ENCODE measurements around the gene TULP4.

TULP4 gene

DNA sequence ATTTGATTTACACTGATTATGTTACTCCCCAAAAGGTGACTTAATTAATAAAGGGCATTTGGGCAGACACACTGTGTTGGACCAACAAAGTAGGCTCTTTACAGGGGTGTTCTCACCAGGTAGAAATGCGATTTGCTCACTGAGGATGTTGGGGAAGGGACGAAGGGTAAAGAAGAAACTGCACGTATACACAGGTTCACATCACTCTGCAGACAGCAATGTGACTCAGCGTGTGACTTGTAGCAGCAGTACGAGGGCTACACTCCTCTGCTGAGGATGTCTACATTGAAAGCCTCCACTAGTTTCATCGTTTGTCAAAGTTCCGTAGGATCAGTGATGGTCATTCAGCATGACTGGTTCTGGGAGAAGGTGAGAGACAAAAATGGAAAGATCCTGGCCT is 194.9 kb downstream of the TULP4 start:
- H3K4me3 ChIP-seq (ENCODE audit: low read depth, low read length): no peak overlapping the region
- no peak for DNase-seq (ENCODE audit: low read depth)
- TF ChIP-seq CTCF (IDR thresholded peaks at IDR 0.05; ENCODE audit: low read depth, low read length, missing control alignments): no peak

GRCh38 chr6:158508450-158508849 is 196.2 kb downstream of the TULP4 start:
- TF ChIP-seq CTCF (IDR thresholded peaks at IDR 0.05; ENCODE audit: low read depth, low read length, missing control alignments): no peak
- DNase-seq (ENCODE audit: low read depth): no peak
- no peak overlapping the region for H3K4me3 ChIP-seq (ENCODE audit: low read depth, low read length)

GRCh38 chr6:158509465-158509864 is 197.2 kb downstream of the TULP4 start:
- DNase-seq (ENCODE audit: low read depth): no peak
- TF ChIP-seq CTCF (IDR thresholded peaks at IDR 0.05; ENCODE audit: low read depth, low read length, missing control alignments): no peak
- no peak overlapping the region for H3K4me3 ChIP-seq (ENCODE audit: low read depth, low read length)

- TF ChIP-seq CTCF (IDR thresholded peaks at IDR 0.05; ENCODE audit: low read depth, low read length, missing control alignments): no peak
- DNase-seq (ENCODE audit: low read depth): no peak
- H3K4me3 ChIP-seq (ENCODE audit: low read depth, low read length): no peak overlapping the region
Observed at GRCh38 chr6:158512809-158513208, 200.5 kb downstream of the TULP4 start.

DNA sequence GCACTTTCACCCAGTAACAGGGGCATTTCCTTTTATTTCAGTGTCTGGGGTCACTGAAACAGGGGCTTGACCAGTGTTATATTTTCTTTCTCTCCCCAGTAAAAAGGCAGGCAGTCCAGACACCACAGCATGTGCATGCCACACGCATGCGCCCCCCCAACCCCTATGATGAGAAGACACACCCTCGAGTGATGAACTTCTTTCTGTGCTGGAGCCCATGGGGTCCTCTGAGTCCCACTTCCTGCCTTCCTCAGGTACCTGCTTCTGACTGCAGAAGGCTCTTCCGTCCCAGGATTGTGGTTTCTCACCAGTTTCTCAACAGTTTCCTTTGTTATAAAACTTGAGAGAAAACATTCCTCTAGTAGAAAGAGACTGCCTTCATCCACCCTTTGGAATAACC is 201.9 kb downstream of the TULP4 start:
- no peak overlapping the region for H3K4me3 ChIP-seq (ENCODE audit: low read depth, low read length)
- no peak for TF ChIP-seq CTCF (IDR thresholded peaks at IDR 0.05; ENCODE audit: low read depth, low read length, missing control alignments)
- no peak for DNase-seq (ENCODE audit: low read depth)

DNA sequence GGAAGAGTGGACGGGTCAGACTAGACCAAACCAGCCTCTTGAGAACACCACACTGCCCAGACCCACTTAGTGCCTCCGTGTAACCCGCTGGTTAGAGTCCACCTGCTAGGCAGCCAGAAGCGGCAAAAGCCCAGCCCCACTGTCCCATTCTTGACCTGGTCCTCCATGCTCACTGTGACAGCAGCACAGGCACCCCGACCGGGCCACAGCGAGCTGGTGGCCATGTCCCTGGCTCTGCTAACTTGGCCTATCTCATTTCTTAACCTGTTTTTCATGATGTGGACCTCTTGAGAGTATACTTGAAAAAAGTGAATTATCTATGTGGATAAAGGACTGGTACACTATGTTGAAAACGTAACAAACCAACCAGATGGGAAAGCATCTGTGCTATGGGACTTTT is 202.7 kb downstream of the TULP4 start:
- DNase-seq (ENCODE audit: low read depth): no peak
- no peak for TF ChIP-seq CTCF (IDR thresholded peaks at IDR 0.05; ENCODE audit: low read depth, low read length, missing control alignments)
- no peak overlapping the region for H3K4me3 ChIP-seq (ENCODE audit: low read depth, low read length)

DNA sequence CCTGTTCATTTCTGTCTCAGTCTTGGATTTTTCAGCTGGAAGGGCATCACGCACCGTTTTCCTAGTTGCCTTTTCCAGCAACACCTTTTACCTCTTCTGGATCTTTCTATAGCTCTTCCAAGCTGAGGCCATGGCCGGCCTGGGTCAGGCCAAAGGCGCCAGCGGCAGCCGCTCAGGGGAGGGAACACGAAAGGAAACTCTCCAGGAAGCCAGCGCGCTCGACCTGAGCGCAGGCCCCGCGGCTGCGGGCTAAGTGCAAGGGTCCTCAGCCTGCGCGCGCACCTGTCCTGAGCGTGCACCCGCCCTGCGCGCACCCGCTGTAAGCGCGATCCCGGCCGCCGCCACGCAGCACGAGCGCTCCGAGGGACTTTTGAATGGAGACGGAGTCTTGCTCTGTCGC is 203.8 kb downstream of the TULP4 start:
- no peak overlapping the region for H3K4me3 ChIP-seq (ENCODE audit: low read depth, low read length)
- no peak for TF ChIP-seq CTCF (IDR thresholded peaks at IDR 0.05; ENCODE audit: low read depth, low read length, missing control alignments)
- DNase-seq (ENCODE audit: low read depth): no peak
